Pancreas (tissue), 10 donors: ENCODE measurements around the gene GSTO2. TPM values are rescaled to one million over a fixed set of nuclear protein-coding genes. Genes with fewer than 3 reads are reported as not detected.

Experiments
- ATAC-seq, 4 donors: fragments of 200-7000 bp; cut with Tn5 transposase; one replicate each; pipeline versions ENCODE4 v1.8.0 to v1.9.1; 2020; ENCODE audit warnings: mild to moderate bottlenecking in 4 of 4, moderate library complexity in 4 of 4
- DNase-seq, 6 donors: peaks; one replicate each; pipeline ENCODE4 v3.0.0-alpha.2; 2020
- FAIRE-seq: peaks from 2 replicates; lab custom pipeline; 2012; peaks lifted over from hg19 to GRCh38; lab: Jason Lieb, UNC
- H3K27ac ChIP-seq, 4 donors: fragments of 200-600 bp; sonication (generic); 1 replicate in 3 of 4; 2 replicates in 1 of 4; pipeline versions ENCODE4 v1.5.0 to v1.8.0; 2020
- H3K27me3 ChIP-seq, 4 donors: fragments of 200-600 bp; one replicate each; pipeline ENCODE4 v1.8.0; 2021
- H3K36me3 ChIP-seq, 3 donors: fragments of 200-600 bp; sonication (generic) in 1 of 3; one replicate each; pipeline versions ENCODE4 v1.5.0 to v1.8.0; 2020 to 2021
- H3K4me1 ChIP-seq, 3 donors: fragments of 200-600 bp; one replicate each; pipeline ENCODE4 v1.8.0; 2021
- H3K4me3 ChIP-seq, 4 donors: fragments of 200-600 bp; sonication (generic) in 2 of 4; one replicate each; pipeline versions ENCODE4 v1.5.0 to v1.8.0; 2020 to 2021
- H3K9me3 ChIP-seq, 4 donors: fragments of 200-600 bp; one replicate each; pipeline ENCODE4 v1.8.0; 2021
- WGBS, 2 donors: extraction: QIAGEN DNeasy Blood & Tissue Kit; methylation state at CpG; one replicate each; pipeline ENCODE4 v1.1.7; 2013; 5-methylcytosine and 5-hydroxymethylcytosine counted together
- intact Hi-C, 3 donors: fragments of 100-400 bp; cut with DNase I; formaldehyde crosslinking; loops; one replicate each; pipeline versions ENCODE4 v1.11.1 to v1.14.2; 2022
- polyA plus RNA-seq, 2 donors: library from polyadenylated mRNA; stranded (reverse); fragments of 200-250 nt; gene quantifications; one replicate each; pipeline ENCODE4 v1.2.3, GENCODE V29; 2013
- total RNA-seq, 6 donors: library from RNA; stranded (reverse); fragmentation: NEBNext Ultra II Directional in 4 of 6; extraction: Animal tissue kit (Norgen Biotek cat#: 25700) in 4 of 6; gene quantifications; one replicate each; pipeline versions ENCODE4 v1.2.1 to v1.2.4, GENCODE V29; 2021 to 2023
- TF ChIP-seq, protein P1 (sequence below), 4 donors: fragments of 200-600 bp; sonication (generic) in 3 of 4; IDR thresholded peaks; one replicate each; pipeline versions ENCODE4 v1.5.0 to v1.8.0; 2021; ENCODE audit warnings: antibody characterized with exemption in 4 of 4
- donor health status: healthy with polysubstance abuse.
- donor health status: DM: no; HTN: no; CAD: no; lungs with moderate emphysema.
- donor health status: DM: no; HTN: no; CAD: no.
- donor health status: control.
- donor health status: control.
- donor health status: Bipolar disorder and iron deficiency.
- donor health status: DM: yes; HTN: yes; CAD: no.
- donor health status: DM: no; HTN: no; CAD: no.
- donor health status: DM: no; HTN: no; CAD: no.
- donor health status: DM: yes; HTN: yes; CAD: no.

The GSTO2 gene
- total and polyA plus RNA-seq, 8 donors, result 13.8 to 28.1 (median 18.2) TPM

DNA sequence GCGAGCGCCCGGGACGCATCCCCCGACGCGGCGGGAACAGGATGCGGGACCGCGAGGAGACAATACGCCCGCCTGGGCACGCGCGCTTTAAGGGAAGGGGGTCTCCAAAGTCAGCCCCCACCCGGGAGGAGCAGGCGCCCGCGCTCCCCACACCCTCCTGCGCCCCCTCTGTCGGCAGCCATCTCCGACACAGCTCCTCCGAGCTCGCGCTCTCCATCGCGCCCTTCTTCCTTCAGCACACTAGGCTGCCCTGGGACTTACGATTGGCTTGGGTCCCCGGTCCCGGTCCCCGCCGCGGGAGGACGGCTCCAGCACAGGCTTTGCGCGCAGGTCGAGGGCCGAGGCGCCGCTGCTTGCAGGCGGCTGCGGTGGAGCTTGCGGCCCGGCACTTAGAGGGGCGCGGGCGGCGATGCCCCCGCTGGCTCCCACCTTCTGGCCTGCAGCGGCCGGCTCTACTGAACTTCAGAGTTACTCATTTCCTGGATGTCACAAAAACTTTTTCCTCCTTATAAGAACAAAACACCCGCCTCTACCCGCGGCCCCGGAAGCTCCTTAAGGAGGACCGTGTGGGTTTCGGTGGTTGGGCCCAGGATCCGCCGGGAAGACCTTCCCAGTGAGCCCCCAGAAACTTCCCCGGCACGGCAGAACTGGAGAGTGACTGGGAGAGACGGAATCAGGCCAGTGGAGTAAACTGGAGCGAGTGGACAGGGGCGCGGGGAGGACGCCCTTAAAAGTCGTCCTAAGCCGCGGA, 69.2 kb downstream of the GSTO2 start, which contains the start of gene ITPRIP:
ITPRIP (minus strand) TSS at position 481 of the 751 bp plus-strand sequence. CDS start 22,414 bp downstream, outside the sequence.
- TF ChIP-seq, protein P1, sequence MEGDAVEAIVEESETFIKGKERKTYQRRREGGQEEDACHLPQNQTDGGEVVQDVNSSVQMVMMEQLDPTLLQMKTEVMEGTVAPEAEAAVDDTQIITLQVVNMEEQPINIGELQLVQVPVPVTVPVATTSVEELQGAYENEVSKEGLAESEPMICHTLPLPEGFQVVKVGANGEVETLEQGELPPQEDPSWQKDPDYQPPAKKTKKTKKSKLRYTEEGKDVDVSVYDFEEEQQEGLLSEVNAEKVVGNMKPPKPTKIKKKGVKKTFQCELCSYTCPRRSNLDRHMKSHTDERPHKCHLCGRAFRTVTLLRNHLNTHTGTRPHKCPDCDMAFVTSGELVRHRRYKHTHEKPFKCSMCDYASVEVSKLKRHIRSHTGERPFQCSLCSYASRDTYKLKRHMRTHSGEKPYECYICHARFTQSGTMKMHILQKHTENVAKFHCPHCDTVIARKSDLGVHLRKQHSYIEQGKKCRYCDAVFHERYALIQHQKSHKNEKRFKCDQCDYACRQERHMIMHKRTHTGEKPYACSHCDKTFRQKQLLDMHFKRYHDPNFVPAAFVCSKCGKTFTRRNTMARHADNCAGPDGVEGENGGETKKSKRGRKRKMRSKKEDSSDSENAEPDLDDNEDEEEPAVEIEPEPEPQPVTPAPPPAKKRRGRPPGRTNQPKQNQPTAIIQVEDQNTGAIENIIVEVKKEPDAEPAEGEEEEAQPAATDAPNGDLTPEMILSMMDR (IDR thresholded peaks at IDR 0.05), result no peak
- Histone ChIP-seq H3K27ac (peak within 1 kb of the TSS; percentile 78 to 98 (median 90)), H3K36me3 (no peaks in the 10 kb centered on the region), H3K27me3 (no peaks in the 10 kb centered on the region), H3K4me3 (peak within 1 kb of the TSS; percentile 84 to 92 (median 86)), H3K9me3 (no peaks in the 10 kb centered on the region), H3K4me1 (peaks cover 7 to 13% (median 8%) of the 10 kb centered on the region in 3 donors)
- FAIRE-seq, result no peak
- intact Hi-C loops, result no loop called here
- 0% methylated on average over 65 to 70 of the region's 70 CpGs for WGBS, 2 donors
- DNase-seq, result peak; percentile 53 to 77 (median 67)
- ATAC-seq, result peak; percentile 64 to 77 (median 72)

DNA sequence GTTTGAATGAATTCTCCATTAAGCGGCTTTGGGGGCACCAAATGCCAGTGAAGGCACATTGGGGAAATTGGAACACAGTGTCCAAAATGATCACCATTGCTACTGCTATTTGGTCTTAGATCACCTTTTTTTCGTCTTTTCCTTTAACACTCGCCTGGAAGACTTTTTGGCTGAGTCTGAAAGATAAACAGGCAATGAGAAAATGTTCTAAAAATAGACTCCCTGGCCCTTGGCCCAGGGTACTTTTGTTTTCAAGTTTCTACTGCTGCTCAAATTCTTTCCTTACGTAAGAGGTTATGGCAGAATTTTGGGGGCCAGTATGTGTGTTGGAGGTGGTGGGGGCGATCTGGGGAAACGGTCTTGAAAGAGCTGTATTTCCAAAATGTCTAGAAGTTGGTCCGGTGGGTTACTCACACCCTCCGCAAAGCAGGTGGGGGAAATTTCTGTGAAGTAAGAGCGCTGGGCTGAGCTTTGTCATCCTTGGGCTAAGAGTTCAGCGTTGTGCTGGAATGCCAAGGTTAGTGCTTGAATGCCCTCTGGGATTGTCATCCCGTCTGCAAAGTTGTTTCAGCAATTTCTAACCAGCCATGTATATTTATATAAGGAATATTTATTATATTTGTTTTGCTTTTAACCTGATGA, 70.6 kb downstream of the GSTO2 start:
- TF ChIP-seq, protein P1 (IDR thresholded peaks at IDR 0.05), result no peak
- FAIRE-seq (peak; percentile 37), ATAC-seq (peak; percentile 59 to 71 (median 68)), DNase-seq (peak in 3 of 6 donors; percentile 62 to 73 (median 70))
- H3K27ac ChIP-seq, result peak overlapping the region; percentile 78 to 98 (median 90)
- H3K9me3 ChIP-seq, result no peaks in the 10 kb centered on the region
- no peaks in the 10 kb centered on the region for H3K36me3 ChIP-seq
- no peaks in the 10 kb centered on the region for H3K27me3 ChIP-seq
- peak overlapping the region in 3 of 4 donors; percentile 86 to 92 (median 86) for H3K4me3 ChIP-seq
- intact Hi-C loops, result no loop called here
- WGBS, 2 donors, result 4 to 6% methylated on average over 11 of the region's 11 CpGs
- peaks cover 7 to 15% (median 8%) of the 10 kb centered on the region in 3 donors for H3K4me1 ChIP-seq

DNA sequence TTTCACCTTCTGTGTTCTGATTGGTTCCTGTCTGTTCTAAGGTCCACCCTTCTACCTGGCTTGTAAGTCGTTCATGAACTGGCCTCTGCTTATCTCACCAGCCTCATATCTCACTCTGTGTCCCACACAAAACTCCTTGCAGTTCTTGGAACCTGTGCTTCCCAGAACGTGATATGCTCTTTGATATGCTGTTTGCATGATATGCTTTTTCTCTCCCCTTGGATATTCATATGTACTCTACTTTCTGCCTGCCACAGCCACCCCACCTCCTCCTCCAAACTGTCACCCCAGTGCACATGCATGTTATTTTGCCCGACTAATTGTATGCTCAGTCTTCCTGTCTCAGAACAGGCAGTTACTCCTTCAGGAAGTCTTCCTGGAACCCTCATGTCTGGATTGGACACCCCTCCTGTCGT, 71.1 kb downstream of the GSTO2 start:
- TF ChIP-seq, protein P1 (IDR thresholded peaks at IDR 0.05), result no peak
- DNase-seq, result peak in 3 of 6 donors; percentile 43 to 58 (median 57)
- FAIRE-seq, result no peak
- peak overlapping the region; percentile 78 to 98 (median 90) for H3K27ac ChIP-seq
- intact Hi-C loops, result no loop called here
- H3K4me1 ChIP-seq, result peaks cover 7 to 15% (median 8%) of the 10 kb centered on the region in 3 donors
- ATAC-seq, result peak; percentile 69 to 79 (median 76)
- no peaks in the 10 kb centered on the region for H3K27me3 ChIP-seq
- 4 to 7% methylated on average over 4 of the region's 4 CpGs for WGBS, 2 donors
- peak overlapping the region in 2 of 4 donors; percentile 86 to 92 for H3K4me3 ChIP-seq
- H3K9me3 ChIP-seq, result no peaks in the 10 kb centered on the region
- no peaks in the 10 kb centered on the region for H3K36me3 ChIP-seq

DNA sequence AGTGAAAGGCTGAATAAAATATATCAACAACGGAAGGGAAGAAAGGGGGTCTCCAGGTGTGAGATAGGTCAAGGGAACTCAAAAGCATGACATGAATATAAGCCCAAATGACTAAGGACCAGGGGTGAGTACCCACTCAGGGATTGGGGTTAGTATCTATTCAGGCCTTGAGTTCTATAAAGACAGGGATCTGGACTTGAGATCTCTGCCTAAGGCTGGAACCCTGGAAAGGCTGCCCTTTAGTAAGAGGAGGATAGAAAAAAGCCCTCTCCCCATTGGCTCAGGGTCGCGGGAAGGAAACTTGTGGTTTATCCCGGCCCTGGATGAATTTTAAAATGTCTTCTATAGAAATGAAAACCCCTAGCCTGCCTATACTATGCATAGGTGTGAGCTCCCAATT, 71.7 kb downstream of the GSTO2 start:
- WGBS, 2 donors, result 56 to 58% methylated on average over 4 of the region's 4 CpGs

More for the DNA sequence above, 71.7 kb downstream of the GSTO2 start:
- ATAC-seq, result no peak
- no peak overlapping the region for H3K4me3 ChIP-seq
- no peak for FAIRE-seq
- intact Hi-C loops, result no loop called here
- H3K36me3 ChIP-seq, result no peaks in the 10 kb centered on the region
- H3K27ac ChIP-seq, result peak overlapping the region; percentile 78 to 98 (median 90)
- no peaks in the 10 kb centered on the region for H3K27me3 ChIP-seq
- peaks cover 7 to 15% (median 8%) of the 10 kb centered on the region in 3 donors for H3K4me1 ChIP-seq
- TF ChIP-seq, protein P1 (IDR thresholded peaks at IDR 0.05), result no peak
- no peaks in the 10 kb centered on the region for H3K9me3 ChIP-seq
- DNase-seq, result no peak
